GM20431 (cell line): Measurements from ENCODE around the gene ANKRD66.

Experiments
- in situ Hi-C: fragments of 300-500 bp; cut with MseI, MboI; formaldehyde crosslinking; loops from one replicate; pipeline ENCODE4 v1.15.0; 2020; ENCODE audit warnings: low sequenced_read_pairs; ENCODE audit not compliant: unreplicated experiment

ANKRD66 gene

GRCh38 chr6:46787871-46788540 lies 41.3 kb downstream of the ANKRD66 start:
- in situ Hi-C loops, result no loop called here

- in situ Hi-C loops, result no loop called here
Measured at GRCh38 chr6:46788791-46789190, 42.1 kb downstream of the ANKRD66 start.

GRCh38 chr6:46789434-46790354 lies 43.0 kb downstream of the ANKRD66 start:
- in situ Hi-C loops, result no loop called here

- in situ Hi-C loops, result no loop called here
Measured at GRCh38 chr6:46790355-46790874, 43.7 kb downstream of the ANKRD66 start.

GRCh38 chr6:46792635-46793034 lies 45.9 kb downstream of the ANKRD66 start:
- in situ Hi-C loops, result no loop called here

- in situ Hi-C loops, result no loop called here
Measured at GRCh38 chr6:46793138-46793537, 46.4 kb downstream of the ANKRD66 start, which contains the start of gene MEP1A. TSS of gene MEP1A (plus strand) at chr6:46793389. CDS start at chr6:46793399, 10 bp downstream.

GRCh38 chr6:46794068-46794467 lies 47.3 kb downstream of the ANKRD66 start:
- in situ Hi-C loops, result no loop called here

- in situ Hi-C loops, result no loop called here
Measured at GRCh38 chr6:46795816-46796215, 49.1 kb downstream of the ANKRD66 start.

- in situ Hi-C loops, result no loop called here
Measured at GRCh38 chr6:46796848-46797580, 50.3 kb downstream of the ANKRD66 start.

GRCh38 chr6:46799657-46800056 lies 52.9 kb downstream of the ANKRD66 start:
- in situ Hi-C loops, result no loop called here

- in situ Hi-C loops, result no loop called here
Measured at GRCh38 chr6:46808806-46809205, 62.1 kb downstream of the ANKRD66 start.
